ENCODE results near the gene PSMD12.
A peak's percentile ranks its signal among the peaks of the same experiment; 100 is the strongest.
"Not testable (repeated sequence)": the region's sequence is repeated elsewhere in the genome, so short reads cannot be mapped to it uniquely, and the experiment has no call there.

The PSMD12 gene

GRCh38 chr17:67310406-67310805 is 56.0 kb downstream of the PSMD12 start:
- DNase-seq (ENCODE audit: low spot score), result no peak

GRCh38 chr17:67305446-67306235 is 60.7 kb downstream of the PSMD12 start:
- not testable (repeated sequence) for DNase-seq (ENCODE audit: low spot score)

DNA sequence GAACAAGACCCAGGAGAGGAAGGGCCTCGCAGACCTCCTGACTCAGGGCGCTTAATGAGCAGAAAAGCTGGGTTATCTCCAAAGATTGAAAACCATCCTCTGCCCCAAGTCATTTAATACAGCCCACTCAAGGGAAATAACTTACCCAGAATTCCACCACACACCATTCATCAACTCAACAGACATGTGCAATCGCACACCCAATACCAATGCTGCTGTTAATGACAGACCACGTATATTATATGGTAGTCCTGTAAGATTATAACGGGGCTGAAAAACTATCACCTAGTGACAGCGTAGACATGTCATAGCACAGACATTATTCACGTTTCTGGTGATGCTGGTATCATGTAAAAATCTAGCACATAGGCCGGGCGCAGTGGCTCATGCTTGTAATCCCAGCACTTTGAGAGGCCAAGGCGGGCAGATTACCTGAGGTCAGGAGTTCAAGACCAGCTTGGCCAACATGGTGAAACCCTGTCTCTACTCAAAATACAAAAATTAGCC is 68.9 kb downstream of the PSMD12 start:
- DNase-seq (ENCODE audit: low spot score), result no peak

GRCh38 chr17:67294451-67295199 is 71.8 kb downstream of the PSMD12 start:
- no peak for DNase-seq (ENCODE audit: low spot score)

- DNase-seq (ENCODE audit: low spot score), result no peak
These were observed 72.8 kb downstream of the PSMD12 start for GRCh38 chr17:67293251-67294203.

DNA sequence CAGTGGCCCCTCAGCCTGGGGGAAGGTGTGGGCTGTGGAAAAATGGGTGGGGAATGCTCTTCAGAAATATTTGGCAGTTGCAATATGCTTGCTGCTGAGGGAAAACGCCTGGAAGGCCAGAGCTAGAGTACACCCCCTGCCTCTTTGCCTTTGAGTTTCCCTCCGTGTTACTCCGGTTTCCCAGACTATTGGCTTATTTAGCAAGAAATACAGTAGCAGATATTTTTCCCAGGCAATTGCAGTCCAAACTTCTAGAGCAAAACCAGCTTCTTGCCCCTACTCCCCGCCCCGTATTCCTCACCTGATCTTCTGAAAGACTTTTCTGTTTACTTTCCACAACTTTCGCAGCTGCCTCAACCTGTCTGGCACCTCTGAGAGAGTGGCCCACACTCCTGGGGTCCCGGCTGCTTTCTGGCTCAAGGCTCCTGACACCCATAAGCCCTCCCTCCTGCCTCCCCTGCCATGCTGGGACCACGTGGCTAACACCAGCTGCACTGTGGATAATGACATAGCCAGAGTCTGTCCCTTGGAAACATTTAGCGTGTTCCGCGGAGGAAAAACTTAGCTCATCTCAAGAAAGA is 75.6 kb downstream of the PSMD12 start:
- no peak for DNase-seq (ENCODE audit: low spot score)

GRCh38 chr17:67290244-67290643 is 76.1 kb downstream of the PSMD12 start:
- DNase-seq (ENCODE audit: low spot score), result no peak

DNA sequence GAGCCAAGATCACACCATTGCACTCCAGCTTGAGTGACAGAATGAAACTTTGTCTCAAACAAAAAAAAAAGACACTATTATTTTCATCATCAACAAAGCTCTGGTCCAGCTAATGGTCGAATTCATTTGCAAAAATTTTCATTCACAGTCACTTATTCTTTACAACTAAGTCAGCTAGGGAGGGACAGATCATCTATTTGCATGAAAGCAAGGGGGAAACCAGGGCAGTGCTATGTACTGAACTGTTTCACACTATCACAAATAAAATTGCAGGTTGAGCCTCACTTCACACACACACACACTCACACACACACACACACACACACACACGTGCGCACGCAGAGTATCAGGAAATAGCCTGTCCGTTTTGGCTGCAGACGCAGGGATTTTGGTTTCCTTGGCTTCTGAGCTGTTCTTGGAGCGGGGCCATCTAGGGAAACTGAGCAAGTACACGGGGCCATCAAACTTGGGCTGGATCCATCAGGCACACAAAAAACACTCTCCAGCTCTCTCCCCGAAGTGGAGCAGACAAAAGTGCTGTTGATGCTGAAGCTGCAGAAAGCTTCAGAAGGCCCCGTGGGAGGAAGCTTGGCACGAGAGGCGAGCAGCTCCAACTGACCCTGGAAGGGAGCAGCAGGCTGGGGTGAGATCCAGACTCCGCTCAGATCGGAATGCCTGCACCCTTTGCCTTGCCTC is 77.0 kb downstream of the PSMD12 start:
- peak; percentile 60 for DNase-seq (ENCODE audit: low spot score)

All from globus pallidus (tissue), 1 donor.